ENCODE data around the gene CYRIA.

Gene CYRIA

DNA sequence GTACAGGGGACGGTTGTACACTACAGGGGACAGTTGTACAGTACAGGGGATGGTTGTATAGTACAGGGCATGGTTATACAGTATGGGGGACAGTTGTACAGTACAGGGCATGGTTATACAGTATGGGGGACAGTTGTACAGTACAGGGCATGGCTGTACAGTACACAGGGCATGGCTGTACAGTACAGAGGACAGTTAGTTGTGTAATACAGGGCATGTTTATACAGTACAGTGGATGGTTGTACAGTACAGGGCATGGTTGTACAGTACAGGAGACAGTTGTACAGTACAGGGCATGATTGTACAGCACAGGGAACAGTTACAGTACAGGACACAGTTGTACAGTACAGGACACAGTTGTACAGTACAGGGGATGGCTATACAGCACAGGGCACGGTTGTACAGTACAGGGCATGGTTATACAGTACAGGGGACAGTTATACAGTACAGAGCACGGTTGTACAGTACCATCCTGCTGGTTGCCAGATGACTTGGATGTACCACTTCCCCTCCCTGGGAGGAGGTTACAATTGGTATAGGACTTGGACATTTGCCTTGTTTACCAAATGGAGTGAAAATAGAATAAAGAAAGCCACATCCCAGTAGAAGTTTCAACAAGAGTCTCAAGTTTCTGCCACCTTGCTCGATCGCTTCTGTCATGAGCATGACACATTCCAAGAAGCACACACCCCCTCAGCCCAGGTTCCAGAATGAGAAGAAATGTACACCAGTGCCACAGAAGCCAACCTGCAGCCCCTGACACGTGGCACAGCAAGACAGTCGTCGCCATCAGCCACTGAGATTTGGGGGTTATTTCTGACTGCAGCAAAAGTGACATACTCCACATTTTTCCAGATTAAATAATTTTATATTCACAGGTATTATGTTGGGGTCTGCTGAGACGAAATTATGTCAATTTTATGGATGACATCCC, 16.0 kb downstream of the CYRIA start:
- DNase-seq = no peak

DNA sequence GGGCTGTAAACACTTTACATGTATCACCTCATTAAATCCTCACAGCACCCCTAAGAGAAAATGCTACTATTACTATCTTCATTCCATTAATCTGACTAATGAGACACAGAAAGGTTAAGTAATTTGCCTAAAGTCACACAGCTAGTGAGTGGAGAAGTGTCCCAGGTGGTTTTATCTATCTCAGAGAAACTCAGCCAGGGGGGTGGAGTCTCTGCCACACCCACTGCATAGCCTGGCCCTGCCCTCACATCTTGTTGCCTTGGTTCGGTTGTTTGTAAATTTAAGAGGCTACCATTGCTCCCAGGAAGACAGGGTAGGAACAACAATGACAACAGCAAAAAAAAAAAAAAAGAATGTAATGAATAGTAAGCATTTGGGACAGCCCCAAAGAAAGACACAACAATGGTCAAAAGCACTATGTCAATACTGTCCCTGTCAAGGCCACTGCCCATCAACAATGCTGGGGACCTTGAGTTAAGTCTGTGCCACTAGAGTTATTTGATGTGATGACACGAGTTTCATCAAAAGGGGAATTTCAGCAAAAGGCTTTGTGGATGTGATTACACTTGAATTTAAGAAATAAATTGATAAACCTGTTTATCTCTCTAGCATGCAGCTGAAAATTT, 17.5 kb downstream of the CYRIA start:
- DNase-seq = no peak

DNA sequence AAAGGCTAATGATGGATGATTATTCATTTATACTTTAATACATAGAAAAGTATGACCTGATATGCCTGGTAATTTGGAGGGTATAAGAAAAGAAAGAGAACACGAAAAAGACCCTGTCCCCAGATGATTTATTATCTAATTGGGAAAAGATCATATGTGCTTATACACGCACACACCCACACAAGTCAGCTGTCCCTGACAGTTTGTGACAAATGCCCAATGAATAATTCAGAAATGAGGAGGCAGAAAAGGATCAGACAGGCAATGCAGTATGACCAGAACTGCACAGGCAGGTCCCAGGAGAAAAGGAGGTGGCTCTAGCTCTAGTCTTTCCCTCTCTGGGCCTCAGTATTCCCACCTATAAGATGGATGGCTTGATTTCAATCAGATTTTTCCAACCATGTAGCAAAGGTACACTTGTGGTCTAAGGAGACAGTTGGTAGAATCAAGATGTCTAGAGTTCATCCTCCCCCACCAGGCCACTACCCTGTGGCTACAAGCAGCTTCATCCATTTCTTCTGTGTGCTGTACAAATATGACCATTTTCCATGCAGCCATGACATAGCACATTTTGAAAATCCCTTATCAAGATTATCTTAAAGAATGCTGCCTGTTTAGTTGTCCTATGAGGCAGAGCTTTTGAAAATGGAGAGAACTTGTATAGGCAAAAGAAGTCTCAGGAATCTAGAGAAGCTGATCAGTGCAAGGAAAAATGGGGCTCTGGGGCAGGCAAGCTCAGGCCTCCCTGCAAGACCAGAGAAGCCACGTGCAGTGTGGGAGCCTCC, 19.7 kb downstream of the CYRIA start:
- no peak for DNase-seq

DNA sequence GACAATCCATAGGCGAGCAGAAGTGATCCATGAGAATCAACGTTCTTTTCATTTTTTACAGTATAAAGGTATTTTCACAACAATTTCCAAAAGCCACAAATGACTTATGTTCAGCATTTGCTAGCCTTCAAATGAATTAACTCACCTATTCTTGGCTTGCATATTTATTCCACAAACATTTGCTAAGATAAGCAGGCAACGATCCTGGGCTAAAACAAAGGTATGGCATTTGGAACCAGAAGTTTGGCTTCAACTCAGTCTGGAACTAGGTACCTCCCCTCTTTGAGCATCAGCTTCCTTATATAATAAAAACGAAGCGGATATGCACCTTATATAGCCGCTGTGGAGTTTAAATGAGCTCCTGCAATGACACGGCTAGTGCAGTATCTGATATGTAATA, 20.5 kb downstream of the CYRIA start:
- DNase-seq = no peak

DNA sequence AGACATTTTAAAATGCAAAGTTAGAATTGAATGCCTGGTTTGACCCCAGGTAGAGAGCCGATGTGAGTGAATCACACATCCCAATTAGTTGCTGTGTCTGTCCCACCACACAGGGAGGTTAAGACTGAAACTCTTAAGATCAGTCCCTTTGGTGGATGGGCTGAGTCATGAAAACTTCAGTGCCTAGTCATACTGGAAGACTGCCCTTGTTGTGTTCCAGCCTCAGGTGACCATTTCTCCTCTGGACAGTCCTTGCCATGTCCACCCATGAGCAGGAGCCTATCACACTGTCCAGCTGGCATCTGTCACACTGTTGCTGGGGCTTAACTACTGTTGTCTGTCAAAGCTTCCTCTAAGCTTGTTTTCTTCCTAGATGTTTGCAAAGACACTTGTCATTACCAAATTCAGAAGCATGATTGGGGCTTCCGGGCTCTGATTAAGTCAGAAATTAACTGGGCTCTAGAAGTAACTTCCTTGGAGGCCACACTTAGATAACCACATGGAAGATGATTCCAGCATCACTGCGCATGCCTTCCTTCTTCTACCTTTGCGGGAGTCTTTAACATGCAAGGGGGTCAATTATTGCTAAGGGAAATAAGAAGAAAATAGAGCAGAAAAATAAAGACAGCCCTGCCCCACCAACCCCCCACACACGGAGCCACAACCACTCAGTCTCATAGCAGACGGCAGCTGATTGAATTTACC, 21.3 kb downstream of the CYRIA start:
- no peak for DNase-seq

DNA sequence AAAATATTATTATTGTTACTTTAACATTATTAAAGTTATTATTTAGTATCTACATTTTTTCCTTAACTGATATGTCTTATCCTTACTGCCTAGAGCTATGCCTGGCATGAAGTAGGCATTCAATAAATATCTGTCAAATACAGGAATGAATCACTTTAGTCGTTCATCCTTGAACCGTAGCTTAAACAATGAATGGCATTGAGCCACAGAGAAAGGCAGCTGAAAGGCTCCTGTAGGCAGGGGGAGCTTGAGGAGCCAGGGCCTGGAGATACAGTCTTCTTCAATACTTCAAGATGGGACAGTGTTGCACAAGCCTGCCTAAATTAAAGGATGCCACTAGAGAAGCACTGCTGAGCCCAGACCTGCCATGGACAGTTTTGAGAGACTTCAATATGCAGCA, 22.5 kb downstream of the CYRIA start:
- no peak for DNase-seq

DNA sequence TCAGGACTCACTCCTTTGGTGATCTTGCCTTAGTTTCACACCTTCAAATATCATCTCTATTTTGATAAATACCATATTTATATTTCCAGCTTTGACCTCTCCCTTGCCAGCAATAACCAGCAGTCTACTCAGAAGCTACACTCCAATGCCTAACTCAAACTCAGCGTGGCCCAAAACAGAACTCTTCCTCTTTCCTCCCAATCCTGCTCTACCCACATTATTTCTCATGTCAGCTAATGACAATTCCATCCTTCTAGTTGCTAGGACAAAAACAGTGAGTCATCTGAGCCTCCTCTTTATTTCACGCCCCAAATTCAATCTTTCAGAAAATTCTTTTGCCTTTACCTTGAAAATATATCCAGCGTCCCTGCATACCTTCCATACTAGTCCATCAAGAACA, 23.5 kb downstream of the CYRIA start:
- DNase-seq = no peak

DNA sequence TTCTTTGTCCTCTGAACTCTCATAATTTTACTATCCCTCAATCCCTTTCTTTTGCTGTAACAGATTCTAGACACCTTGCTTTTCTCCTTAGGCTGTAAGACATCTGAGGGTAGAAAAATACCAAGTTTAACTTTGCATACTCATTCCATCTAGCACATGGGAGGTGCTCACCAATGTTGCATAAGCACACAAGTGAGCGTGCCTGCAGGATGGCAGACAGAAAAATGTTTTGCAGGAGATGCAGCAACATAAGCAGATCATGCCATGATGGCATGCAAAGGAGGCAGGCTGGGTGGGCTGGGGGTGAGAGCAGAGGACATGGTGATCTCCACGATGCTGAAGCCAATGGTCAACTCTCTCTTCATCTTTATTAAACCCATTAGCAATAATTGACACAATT, 24.1 kb downstream of the CYRIA start:
- DNase-seq = no peak

DNA sequence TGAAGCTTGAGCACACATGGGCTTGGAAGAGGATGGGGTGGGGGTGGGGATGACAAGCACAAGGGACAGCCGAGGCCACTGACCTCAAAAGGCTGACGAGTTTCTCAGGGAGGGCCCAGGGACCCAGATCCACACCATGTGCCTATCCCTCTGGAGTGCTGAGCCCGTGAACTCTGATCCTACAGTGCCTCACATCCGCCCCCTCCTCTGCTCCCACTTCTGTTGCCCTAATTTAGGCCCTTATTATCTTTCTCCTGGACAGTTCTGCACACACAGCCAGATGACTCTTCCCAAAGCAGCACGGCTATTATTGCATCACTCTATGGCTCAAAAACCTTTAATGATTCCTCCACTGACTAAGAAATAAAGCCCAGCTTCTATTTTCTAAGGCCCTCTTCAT, 24.8 kb downstream of the CYRIA start:
- DNase-seq = no peak

DNA sequence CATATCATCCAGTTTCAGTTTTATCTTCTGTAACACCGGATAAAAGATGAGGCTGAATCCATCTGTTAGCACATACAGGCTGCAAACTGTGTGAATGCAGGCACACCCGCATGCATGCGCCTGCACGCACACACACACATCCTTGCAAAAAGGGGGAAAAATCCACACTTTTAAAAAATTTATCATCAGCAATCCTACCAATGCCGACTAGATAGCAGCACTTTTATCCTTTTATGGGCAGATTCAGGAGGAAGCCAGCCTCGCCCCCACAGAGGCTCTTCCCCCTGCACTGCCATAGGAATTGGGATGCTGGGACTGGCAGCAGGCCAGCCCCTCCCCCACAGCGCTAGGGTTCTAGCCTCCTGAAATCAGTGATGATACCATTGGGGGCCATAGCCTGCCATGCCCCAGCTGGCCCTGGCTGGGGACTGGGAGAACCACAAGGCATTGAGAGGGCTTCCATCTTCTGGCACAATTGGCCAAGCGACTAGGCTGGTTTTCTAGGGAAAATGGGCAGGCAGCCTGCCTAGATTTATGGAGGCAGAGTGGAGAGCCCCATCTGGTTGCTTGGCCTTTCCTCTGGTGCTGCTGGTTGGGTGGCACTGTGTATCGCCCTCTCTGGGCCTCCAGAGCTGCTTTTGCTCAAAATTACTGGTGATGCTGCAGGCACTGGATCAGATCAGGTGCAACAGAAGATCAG, 25.5 kb downstream of the CYRIA start:
- no peak for DNase-seq

DNA sequence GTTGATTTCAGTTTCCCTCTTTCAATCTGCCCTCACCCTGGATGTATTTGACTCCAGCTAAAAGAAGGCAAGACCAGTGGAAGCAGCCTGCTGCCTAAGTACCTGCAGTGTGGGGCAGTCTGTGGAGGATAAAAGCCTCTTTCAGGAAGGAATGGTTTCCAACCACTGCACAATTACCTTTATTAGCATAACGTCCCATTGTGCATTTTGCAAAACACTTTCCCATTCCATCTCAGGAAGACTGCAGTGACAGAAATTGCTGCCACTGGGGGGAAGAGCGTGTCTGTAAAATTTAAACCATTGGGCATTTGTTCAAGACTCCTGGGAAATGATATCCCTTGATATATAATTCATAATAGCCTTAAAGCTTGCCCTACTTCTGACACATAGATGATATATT, 26.2 kb downstream of the CYRIA start:
- no peak for DNase-seq

DNA sequence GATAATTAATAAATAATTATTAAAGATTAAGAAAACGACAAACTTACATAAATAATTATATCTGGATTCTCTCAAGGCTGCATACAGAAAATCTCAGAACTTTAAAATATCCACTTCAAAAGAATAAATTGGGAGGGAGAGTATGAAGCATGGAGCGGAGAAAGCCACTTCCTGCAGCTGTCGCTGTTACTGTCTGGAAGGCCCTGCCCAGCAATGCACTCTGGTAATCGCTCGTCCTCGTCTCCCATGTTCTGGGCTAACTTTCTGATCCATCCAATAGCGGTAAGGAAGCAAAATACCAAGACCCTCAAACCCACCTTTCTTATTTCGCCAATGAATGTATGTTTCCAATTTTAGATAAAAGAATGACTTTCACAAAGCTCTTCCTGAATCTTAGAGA, 26.7 kb downstream of the CYRIA start:
- DNase-seq = no peak

DNA sequence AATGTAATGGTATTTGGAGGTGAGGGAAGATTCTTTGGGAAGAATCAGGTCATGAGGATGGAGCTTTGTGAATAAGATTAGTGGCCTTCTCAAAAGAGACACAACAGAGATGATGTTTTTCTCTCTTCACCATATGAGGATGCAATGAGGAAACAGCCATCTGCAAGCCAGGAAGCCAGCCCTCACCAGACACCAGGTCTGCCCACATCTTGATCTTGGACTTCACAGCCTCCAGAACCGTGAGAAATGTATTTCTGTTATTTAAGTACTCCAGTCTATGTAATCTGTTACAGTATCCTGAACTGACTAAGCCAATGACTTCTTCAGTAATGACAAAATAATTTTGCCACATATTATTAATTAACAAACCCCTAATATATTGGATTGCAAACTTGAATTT, 28.3 kb downstream of the CYRIA start:
- no peak for DNase-seq

DNA sequence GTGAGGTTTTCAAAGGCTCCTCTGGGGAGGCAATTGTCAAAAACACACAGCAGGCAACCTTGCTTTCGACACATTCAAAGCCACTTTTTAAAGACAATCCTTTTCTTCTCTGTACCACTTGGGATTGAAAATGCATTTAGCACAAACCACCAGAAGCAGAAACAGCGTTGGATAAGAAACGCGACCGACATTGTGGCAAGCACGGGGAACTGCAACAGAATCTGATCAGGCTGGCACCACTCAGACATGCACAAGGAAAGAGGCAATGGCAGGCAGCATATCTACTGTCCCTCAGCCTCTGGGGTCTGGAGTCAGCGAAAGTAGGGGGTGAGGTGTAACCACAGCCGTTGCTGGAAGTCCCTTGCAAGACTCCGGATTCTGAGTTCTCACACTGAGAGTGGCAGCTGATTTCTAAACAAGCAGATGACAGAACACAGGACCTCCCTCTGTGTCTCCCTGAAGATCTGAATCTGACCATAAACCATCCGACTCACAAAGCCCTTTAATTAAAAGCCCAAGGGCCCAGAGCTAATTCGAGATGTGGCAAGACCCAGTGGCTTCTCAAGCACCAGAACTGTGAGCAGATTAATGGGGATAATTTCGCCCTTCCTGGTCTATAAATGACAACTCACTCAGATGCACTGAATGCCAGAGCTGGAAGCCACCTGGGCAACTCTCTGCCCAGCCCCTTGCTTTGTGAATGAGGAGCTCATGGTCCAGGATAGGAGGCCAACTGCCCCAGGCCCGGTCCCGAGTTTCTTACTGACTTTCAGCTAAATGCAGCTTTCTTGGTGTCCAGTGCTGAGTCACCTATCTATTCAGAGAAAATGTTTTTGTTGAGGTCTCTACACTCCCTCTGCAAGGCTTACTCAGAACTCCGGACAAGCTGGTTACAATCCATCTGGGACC, 29.6 kb downstream of the CYRIA start:
- no peak for DNase-seq

DNA sequence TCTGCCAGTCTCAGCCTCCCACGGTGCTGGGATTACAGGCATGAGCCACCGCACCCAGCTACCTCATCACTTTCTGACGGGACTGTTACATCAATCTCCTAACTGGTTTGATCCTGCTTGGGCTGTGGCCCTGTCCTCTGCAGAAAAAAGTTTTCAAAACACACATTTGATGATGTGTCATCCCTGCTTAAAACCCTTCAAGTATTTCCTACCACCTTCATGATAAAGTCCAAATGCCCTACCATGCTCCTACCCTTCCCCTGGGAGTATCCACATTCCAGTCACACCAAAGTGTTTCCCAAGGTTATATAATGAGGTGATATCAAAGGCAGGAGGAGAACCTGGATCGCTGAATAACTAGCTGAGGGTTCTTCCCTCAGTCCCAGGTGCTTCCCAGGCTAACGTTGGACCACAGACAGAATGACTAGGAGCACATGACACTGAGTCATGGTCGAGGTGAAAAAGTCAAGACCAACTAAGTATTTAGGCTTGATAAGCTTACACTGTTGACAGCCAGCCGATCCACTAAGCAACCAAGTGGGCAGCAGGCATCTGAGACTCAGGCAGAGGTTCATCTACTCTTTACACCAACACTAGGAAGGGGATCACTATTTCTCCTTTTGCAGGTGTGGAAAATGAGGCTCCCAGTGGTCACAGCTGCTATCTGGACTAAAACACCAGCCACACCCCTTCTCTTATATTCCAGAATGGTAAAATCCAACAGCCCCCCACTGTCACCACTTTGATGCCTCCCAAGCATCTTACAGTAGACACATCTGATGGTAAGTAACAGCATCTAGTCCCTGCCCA, 31.8 kb downstream of the CYRIA start:
- no peak for DNase-seq

DNA sequence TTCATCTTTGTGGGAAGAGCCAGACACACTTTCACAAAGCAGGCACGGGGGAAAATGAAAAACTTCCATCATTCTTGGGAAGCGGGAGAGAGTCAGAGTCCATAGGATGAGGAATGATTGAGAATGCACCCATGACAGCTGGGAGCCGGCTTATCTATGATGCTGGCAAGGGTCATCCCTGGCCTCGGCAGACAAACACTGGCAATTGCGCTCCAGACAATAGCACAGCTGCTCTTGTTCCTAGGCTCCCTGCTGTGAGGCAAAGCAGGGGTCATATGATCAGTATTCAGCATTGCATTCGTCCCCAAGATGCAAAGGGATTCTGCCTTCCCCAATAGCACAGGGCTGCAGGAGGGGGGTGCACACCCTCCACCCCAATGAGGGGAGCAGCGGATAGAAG, 33.0 kb downstream of the CYRIA start:
- DNase-seq = peak; percentile 81 to 94

DNA sequence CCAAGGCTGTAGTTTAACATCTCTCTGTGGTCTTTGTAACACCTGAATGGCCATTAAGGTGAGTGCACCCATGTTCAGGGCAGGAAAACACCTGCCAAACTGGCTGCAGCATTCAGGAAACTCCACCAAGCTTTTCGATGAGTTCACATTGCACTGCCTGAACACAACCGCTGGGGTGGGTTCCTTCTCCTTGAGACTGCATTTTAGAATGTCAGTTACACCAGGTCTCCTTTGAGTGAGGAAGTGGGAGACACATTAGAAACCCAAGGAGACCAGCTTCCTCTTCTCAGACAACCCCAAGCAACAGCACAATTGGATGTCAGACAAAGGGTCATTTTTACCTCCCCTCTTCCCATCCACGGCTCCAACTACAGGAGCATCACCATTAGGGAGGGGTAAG, 35.2 kb downstream of the CYRIA start:
- DNase-seq = no peak

DNA sequence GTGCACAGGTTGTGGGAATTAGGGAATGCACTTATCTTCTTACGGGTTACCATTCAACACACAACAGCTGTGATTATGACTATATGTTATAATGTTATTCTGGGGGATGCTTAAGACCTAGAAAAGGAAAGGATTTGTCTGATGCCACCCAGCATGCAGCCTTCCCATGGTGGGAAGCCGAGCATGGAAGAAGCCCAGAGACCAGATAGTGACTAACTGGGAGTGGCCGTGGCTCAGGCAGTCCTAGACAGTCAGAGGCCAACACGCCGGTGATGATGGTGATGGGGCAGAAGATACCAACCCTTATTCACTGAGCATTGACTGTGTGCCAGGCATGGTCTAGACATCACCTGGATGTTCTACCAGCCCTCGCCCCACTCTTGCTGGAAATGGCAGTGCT, 35.9 kb downstream of the CYRIA start:
- no peak for DNase-seq

DNA sequence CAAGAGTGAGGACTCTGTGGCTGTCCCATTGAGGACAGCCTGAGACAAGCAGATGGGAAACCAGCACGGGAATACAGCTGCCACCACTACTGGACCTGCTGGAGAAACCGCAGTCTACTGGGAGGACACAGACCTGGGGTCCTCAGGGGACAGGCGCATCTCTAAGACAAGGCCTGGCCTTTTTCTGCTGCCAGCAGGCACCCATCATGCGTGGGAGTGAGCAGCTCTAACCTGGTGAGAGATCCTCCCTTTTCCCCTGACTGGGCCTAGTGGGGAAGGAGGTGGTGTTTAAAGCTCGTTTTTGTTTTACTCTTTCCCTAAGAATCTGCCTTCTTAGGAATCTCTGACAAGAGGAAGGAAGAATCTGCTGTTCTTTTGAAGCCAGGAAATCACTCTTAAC, 36.6 kb downstream of the CYRIA start:
- no peak for DNase-seq

DNA sequence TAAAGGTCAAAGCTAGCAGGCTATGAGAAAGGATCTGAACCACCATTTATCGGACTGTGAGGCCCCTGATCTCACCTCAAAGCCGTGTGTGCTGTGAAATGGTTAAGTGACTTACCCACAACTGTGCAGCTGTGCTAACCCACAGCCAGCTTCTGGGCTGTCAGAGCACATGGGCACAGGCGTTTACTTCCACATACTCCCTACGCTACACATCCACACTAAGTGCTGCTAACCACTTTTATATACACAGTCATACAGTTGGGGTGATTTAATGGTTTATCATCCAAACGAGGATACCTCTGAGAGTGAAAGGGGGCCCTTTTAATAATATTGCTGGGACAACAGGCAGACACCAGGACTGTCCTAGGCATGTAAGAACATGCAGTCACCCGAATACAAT, 37.3 kb downstream of the CYRIA start:
- DNase-seq = no peak
